ENCODE data around the gene LGALS4.
"Not testable (repeated sequence)": the region's sequence is repeated elsewhere in the genome, so short reads cannot be mapped to it uniquely, and the experiment has no call there.

The LGALS4 gene

DNA sequence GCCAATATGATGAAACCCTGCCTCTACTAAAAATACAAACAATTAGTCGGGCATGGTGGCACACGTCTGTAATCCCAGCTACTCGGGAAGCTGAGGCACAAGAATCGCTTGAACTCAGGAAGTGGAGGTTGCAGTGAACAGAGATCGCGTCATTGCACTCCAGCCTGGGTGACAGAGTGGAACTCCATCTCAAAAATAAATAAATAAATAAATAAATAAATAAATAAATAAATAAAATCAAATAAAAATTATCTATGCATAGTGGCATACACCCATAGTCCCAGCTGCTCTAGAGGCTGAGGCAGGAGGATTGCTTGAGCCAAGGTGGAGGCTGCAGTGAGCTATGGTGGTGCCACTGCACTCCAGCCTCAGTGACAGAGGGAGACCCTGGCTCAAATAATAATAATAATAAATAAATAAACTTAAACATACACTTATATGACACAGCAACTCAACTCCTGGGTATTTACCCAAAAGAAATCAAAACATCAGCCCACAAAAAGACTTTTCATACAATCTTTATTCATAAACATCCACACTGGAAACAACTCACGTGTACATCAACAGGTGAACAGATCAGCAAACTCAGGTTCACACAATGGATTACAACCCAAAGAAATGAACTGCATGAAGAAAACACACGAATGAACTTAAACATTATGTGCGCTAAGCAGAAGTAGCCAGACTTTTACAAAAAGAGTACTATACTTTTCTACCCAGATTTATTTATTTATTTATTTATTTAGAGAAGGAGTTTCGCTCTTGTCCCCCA lies 46.3 kb downstream of the LGALS4 start:
- no peak for DNase-seq

DNA sequence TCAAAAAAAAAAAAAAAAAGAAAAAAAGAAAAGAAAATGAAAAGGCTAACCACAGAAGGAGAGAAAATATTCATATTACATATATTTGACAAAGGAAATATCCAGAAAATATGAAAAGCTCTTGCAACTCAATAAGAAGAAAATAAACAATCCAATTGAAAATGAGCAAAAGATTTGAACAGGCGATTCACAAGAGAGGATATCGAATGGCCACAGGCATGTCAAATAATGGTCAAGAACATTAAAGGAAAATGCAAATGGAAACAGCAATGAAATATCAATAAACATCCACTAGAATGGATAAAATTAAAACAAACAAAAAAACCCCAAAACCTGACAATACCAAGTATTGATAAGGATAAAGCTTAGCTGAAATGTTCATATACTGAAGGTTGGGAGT lies 47.5 kb downstream of the LGALS4 start:
- DNase-seq = no peak

DNA sequence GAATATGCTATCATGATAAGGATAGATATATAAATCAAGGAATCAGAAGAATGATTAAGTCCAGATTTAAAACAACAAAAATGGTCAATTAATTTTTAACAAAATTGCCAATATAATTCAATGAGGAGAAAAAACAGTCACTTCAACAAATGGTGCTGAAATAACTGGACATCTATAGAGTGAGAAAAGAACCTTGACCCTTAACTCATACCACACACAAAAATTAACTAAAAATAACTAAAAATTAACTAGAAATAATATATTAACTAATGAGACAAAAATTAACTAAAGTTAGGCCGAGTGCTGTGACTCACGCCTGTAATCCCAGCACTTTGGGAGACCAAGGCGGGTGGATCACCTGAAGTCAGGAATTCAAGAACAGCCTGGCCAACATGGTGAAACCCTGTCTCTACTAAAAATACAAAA lies 48.9 kb downstream of the LGALS4 start:
- no peak for DNase-seq

DNA sequence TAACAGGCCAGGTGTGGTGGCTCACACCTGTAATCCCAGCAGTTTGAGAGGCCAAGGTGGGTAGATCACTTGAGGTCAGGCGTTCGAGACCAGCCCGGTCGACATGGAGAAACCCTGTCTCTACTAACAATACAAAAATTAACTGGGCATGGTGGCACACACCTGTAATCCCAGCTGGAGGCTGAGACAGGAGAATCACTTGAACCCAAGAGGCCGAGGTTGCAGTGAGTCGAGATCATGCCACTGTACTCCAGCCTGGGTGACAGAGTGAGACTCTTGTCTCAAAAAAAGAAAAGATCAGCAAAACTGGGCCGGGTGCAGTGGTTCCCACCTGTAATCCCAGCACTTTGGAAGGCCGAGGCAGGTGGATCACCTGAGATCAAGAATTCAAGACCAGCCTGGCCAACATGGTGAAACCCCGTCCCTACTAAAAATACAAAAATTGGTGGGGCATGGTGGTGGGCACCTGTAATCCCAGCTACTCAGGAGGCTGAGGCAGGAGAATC lies 50.8 kb downstream of the LGALS4 start:
- DNase-seq = not testable (repeated sequence)

DNA sequence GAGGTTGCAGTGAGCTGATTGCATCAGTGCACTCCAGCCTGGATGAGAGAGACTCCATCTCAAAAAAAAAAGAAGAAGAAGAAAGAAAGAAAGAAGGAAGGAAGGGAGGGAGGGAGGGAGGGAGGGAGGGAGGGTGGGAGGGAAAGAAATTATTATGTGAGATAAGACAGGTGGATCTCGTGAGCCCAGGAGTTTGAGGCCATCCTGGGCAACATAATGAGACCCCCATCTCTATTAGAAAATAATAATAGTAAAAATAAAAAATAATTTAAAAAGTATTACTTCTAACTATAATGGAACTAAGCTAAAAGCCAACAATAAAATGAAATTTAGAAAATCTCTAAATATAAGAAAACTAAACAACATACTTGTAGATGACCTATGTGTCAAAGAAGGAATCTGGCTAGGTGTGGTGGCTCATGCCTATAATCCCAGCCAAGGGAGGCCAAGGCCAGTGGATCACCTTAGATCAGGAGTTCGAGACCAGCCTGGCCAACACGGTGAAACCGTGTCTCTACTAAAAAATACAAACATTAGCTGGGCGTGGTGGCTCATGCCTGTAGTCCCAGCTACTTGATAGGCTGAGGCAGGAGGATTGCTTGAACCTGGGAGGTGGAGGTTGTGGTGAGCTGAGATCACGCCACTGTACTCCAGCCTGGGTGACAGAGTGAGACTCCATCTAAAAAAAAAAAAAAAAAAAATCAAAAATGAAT lies 51.8 kb downstream of the LGALS4 start:
- DNase-seq = peak; percentile 8

DNA sequence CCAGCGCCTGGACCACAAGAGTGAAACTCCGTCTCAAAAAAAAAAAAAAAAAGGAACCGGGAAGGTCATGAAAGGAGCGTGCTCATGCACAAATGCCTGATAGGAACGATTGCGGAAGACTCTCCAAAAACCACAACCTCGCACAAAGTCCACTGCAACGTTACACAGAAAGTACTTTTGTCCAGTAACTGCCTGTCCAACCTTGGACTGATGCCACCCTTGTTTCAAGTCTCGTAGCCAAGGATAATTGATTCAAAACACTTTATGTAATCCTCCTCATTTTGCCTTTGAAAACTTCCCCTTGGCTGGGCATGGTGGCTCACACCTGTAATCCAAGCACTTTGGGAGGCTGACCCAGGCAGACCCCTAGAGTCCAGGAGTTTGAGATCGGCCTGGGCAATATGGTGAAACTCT lies 53.1 kb downstream of the LGALS4 start:
- no peak for DNase-seq

DNA sequence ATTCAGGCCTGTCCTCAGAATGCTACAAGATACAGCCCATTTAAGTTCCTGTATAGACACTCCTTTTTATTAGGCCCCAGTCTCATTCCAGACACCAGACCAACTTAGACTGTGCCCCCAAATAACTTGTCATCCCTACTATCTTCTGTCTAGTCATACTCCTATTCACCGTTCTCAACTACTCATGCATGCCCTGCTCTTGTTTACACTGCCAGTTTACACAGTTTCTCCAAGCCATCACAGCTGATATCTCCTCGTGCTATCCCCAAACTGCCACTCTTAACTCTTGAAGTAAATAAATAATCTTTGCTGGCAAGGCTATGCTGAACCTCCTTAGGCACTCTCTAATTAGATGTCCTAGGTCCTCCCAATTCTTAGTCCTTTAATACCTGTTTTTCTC lies 58.5 kb downstream of the LGALS4 start:
- DNase-seq = not testable (repeated sequence)

DNA sequence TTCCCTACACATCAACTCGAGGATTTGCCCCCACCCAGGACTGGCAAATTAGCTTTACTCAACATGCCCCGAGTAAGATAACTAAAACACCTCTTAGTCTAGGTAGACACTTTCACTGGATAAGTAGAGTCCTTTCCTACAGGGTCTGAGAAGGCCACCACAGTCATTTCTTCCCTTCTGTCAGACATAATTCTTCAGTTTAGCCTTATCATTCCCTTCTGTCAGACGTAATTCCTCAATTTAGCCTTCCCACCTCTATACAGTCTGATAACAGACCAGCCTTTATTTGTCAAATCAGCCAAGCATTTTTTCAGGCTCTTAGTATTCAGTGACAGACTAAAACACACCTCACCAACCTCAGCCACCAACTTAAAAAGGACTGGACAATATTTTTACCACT lies 59.0 kb downstream of the LGALS4 start:
- DNase-seq = not testable (repeated sequence)
